Stimulated activated CD4-positive, alpha-beta T cell treated with anti-CD3 and anti-CD28 coated beads, TNF-alpha, amount 100 ng/mL, for 48 hours (primary cell): ENCODE data around the gene PPIF.

Source experiments
- DNase-seq, 3 donors: peaks; one replicate each; pipeline ENCODE4 v3.0.0-alpha.2; 2020; ENCODE audit warnings: low read depth in 3 of 3

The PPIF gene

DNA sequence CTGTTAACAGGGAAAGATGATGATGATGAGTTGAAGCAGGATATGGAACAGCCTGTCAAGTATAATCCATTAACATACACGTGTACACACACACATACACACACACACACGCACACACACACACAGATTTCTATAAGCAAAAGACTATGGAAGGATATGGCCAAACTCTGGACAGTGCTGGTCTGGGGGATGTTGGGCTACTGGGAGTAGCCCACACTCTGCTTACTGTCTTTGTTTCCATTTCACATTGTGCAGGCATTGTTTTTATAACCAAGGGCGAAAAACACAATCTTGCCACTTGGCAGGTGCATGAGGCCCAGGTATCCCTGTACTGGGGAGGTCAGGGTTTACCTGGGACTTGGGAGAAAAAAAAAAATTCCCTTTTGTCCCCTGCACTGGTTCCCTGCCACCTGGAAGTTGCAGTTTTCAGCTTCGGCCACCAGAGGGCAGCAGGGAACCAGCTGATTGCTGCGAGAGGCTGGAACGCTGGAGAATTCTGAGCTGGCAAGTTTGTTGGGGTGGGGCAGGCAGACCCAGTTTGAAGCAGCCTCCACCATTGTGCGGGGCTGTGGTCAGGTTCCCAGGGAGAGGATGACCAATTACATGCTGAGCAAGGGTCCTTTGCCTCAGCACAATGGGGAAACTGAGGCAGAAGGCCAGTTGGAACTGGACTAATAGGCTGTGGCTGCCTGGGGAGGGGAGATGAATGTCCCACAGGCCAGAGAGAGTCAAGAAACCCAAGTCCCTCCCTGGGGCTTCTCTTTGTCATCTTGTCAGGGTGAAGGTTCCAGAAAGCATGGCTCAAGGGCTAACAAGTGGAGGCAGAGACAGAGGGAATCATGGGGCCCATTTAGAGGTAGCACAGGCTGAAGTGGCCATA, 27.3 kb downstream of the PPIF start:
- peak; percentile 48 to 69 (median 61) for DNase-seq

DNA sequence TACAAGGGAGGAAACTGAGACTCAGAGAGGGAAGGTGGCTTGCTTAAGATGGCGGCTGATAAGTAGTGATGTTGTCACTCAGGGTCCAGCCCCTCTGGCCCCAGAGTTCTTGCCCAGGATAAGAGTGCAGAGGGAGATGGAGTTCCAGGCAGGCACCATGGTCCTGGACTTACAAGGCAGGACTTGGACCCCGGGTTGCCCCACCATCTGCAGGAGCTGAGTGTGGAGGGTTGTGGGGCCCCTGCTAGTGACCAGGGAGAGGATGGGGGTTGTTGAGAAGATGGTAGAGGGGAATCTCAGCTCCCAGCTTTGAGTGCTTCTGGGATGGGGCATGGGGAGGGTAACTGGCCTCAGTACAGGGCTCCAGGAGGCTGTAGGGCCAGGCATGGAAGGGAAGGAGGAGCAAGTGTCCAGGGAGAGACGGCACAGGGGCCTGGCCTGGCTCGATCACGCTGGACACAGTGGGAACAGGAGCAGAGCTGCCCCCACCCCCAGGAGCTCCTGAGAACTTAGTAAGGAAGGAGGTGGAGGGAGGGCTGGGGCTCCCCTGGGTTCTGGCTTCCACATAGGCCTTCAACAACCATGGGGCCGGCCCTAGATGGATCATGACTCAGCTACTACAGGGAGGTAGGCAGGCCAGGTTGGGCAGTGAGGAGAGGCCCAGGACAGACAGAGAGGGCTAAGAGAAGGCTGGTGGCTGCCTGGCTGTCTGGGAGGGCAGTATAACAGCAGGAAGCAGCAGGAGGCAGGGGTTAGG, 28.2 kb downstream of the PPIF start:
- no peak for DNase-seq

GRCh38 chr10:79376078-79376628, 28.9 kb downstream of the PPIF start:
- no peak for DNase-seq

- DNase-seq = no peak
Measured at GRCh38 chr10:79376751-79377556, 29.7 kb downstream of the PPIF start.

DNA sequence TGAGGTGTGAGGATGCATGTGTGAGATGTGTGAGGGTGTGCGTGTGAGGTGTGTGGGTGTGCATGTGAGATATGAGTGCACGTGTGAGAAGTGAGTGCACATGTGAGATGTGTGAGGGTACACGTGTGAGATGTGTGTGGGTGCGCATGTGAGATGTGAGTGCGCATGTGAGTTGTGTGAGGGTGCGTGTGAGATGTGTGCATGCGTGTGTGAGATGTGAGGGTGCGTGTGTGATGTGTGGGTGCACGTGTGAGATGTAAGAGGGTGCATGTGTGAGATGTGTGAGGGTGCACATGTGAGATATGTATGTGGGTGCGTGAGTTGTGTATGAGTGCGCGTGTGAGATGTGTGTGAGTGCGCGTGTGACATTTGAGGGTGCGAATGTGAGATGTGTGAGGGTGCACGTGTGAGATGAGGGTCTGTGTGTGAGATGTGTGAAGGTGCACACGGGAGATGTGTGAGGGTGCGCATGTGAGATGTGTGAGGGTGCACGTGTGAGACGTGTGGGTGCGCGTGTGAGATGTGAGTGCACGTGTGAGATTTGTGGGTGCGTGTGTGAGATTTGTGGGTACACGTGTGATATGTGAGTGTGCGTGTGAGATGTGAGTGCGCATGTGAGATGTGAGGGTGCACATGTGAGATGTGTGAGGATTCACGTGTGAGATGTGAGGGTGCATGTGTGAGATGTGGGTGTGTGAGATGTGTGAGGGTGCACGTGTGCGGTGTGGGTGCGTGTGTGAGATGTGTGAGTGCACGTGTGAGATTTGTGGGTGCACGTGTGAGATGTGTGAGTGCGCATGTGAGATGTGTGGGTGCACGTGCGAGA, 30.5 kb downstream of the PPIF start:
- DNase-seq = no peak

- no peak for DNase-seq
Measured at GRCh38 chr10:79378383-79378646, 31.0 kb downstream of the PPIF start.

GRCh38 chr10:79378647-79379511, 31.6 kb downstream of the PPIF start:
- DNase-seq = no peak

GRCh38 chr10:79379512-79380124, 32.3 kb downstream of the PPIF start:
- no peak for DNase-seq

DNA sequence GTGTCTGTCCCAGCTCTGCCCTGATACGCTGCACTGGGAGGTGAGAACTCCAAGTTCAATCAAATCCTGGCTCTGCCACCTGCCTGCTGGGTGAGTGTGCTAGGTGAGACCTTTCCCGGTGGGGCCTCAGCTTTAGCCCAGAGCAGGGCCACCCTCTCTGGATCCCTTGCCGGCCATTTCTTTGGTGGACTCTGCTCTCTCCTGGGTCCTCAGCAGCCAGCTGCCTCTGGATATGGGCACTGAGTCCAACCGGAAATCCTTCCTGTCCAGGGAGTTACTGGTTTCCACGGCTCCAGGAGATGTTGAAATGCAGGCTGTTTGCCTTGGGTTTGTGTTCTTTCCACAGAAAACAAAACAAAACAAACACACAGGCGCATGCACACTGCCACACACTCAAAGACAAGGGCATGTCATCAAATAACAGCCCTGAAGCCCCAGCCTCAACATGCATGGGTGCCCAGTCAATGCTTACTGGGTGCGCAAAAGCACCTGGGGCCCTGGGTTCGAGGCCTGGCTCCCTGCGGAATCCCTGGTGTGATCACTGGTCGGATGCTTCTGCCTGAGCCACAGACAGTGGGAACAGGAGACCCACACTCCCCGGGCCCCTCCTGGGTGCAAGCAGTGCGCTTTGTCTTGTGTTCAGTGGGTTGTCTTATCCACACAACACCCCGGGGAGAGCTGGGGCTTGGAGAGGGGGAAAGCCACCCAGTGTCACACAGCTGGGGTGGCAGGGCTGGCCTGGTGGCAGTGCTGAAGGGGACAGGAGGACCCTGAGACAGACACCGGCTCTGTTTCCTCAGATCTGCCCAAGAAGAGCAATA, 33.1 kb downstream of the PPIF start:
- DNase-seq = no peak

GRCh38 chr10:79380946-79381721, 33.9 kb downstream of the PPIF start:
- DNase-seq = no peak

DNA sequence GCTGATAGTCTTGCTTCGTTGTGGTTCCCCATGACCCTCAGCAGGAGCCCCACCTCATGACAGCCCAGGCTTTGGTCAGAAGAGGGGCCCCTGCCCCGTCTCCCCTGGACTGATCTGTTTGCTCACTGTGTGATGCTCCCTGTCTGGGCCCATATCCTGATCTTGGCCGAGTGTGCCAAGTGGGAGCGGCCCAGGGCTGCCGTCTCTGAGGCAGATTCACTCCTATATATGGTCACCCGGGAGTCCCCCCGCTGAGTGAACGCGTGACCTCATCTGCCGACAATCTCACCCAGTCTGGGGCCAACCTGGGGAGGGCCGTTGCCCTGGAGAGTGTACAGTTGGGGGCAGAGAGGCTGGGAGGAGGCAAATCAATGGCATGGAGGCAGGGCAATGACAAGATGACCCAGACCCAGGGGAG, 34.5 kb downstream of the PPIF start:
- no peak for DNase-seq

- DNase-seq = no peak
Measured at GRCh38 chr10:79382491-79382941, 35.2 kb downstream of the PPIF start.

- no peak for DNase-seq
Measured at GRCh38 chr10:79383974-79384606, 36.8 kb downstream of the PPIF start.

- no peak for DNase-seq
Measured at GRCh38 chr10:79384773-79385391, 37.6 kb downstream of the PPIF start.

- DNase-seq = no peak
Measured at GRCh38 chr10:79385392-79385795, 38.1 kb downstream of the PPIF start.

- no peak for DNase-seq
Measured at GRCh38 chr10:79385804-79386531, 38.7 kb downstream of the PPIF start.
